Measurements from ENCODE around the gene ABCA4.

ABCA4 gene

DNA sequence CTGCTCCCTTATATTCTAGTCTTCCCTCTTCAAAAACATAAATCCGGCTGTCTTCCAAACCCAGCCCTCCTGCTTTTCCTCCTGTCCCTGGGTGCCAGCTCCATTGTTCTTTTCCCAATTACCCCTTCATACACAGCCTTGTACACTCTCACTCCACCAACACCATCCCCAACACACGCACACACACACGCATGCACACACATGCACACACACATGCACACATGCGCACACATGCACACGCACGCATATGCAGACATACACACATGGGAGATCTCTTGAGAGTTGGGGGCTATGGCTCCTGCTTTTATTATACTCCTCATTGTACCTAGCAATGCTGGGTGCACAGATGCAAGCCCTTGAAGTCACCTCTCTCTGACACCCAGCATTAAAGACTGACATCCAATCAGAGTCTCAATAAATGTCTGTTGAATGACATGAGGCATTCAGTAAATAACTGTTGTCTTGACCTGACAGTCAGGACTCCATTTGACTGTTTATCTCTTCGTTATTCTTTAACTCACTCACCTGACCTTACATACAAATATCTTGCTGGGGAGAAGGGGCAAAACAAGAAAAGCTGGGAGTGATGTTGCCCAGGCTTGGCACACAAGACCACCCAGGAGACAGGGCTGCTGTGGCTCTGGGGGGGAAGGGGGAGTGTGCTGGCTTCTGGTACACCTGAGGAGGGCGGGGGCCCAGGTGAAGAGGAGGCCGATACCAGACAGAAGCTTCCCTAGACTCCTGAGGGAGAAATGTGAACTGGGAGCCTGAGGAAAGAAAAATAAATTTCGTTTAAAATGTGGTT is 16.0 kb downstream of the ABCA4 start:
- no peak for DNase-seq (ENCODE audit: low read depth)

DNA sequence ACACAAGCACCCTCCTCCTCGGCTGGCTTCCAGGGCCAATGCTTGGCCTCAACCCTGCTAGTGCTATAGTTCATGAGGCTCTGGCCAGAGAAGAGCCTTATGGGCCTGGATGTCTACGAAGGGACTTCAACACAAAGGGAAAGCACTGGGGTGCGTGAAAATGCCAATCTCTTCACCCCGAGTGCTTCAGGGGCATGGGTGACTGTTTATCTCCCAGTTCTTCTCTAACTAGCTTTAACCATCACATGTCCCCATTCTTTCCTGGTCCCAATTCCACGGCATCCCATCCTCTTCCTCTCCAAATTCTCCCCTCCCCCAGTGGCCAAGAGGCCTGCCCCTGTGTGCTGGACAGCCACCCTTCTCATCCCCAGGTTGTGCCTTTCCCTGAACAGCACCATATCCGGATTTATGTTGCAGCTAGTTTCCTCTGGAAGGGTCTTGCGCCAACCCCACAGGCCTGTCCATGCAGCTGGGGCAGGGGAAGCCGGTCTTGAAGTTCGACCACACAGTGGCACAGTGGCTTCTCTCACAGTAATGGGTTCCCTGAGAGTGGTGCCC is 16.7 kb downstream of the ABCA4 start:
- no peak for DNase-seq (ENCODE audit: low read depth)

DNA sequence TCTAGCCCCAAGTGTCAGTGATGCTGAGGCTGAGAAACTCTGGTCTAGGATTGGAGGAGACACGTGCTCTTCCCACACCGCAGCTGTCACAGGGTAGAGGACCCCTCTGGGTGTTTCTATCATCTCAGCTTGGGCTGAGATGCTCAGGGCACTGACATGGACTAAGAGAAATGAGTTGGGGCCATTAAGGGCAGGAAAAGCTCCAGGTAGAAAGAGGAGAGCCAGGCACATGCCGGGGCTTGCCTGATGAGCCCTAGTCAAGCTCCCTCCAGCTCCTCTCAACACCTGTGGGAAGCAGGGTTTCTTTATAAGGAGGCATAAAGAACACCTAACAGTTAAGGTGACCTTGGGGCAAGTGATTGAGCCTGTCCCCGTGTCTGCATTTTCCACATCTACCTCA is 17.3 kb downstream of the ABCA4 start:
- DNase-seq (ENCODE audit: low read depth): no peak

DNA sequence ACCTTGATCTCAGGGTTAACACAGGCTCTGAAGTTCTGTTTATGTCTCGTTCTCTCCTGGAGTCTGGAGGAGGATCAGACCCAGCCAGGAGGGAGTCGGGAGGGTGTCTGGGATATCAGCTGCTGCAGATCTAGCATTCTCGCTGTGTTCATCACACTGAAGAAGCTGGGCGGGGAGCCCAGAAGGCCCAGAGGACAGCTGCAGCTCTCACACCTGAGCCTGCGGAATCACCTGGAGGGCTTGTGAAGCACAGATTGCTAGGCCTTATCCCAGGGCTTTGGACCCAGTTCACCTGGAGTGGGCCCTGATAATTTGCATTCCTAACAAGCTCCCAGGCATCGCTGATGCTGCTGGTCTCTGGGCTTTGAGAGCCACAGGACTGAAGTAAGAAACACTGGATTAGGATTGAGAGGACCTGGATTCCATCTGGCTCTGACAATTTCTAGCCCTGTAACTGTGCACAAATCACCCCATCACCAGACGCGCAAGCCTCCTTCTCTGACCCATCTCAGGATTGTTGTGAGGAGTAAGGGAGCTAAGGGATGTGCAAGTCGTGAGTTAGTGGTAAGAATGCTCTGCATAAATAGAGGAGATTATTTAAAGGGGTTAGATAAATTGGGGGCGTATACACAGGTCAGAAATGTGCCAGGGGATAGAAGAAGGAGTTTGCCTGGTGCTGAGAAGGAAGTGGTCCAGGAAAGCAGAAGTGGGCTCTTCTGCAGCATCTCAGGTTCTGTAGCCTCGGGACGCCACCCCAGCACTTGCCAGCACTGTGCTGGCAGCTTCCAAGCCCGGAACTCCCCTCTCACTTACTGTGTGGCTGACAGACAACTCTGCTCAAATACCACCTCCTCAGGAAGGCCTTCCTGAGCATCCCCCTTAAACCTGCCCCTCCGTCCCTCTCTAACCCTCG is 19.1 kb downstream of the ABCA4 start:
- no peak for DNase-seq (ENCODE audit: low read depth)

DNA sequence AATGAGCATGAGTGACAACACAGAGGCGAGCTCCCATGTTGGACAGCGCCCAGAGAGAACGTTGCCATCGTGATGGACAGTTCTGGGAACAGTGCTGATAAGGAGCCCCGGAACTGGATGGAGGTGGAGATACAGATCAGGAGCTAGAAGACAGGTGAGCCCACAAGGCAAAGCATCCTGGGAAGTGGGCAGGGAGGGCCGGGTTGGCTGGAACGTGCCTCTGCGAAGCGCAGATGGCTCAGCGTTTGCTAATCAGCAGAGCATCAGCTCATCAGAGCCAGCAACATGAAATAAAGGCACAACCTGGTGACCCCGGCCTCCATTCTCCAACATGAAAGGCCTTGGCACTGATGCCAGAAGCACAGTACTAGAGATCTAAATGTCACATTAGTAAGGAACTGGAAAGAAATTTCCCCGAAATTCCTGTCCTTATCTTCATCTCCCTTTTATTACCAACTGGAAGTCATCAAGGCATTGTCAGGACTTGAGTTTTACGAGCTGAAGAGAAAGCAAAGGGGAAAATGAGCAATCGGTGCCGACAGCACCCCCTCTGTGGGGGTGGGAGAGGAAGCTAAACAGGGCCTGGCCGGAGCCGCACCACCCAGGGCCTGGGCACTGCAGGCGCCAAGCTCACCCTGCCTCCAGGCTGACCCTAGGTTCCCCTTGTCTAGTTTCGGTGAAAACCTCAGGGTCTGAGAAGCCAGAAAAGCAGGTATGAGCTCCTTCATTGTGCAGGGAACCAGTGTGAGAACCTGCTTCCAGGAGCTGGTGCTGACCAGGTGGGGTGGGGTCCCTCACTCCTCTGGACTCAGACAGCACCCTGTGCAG is 19.9 kb downstream of the ABCA4 start:
- DNase-seq (ENCODE audit: low read depth): no peak

DNA sequence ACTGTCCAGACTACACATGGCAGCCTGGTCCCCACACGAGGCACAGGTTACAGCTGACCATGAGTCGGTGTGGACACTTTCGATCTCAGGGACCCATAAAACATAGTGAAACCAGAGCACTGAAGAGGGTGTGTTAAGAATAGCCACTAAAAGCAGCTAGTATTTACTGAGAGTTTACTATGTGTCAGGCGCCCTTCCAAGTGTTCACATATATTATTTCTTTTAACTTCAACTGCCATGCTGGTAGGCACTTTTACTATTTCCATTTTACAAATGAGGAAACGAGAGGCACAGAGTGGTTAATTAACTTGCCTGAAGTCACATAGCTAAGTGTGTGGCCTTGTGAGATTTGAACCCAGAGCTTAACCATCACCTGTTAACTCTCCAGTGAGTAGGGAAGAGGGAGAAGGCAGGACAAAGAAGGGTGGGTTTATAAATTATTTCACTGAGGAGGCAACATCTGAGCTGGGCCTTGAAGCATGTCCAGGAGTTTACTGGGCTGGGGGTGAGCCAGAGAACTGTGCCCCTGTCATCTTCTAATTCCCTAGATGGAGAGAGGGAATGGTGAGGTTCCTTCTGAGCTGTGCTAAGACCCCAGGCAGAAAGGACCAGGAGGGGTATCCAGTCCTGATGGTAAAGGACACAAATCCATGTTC is 20.7 kb downstream of the ABCA4 start:
- no peak for DNase-seq (ENCODE audit: low read depth)

DNA sequence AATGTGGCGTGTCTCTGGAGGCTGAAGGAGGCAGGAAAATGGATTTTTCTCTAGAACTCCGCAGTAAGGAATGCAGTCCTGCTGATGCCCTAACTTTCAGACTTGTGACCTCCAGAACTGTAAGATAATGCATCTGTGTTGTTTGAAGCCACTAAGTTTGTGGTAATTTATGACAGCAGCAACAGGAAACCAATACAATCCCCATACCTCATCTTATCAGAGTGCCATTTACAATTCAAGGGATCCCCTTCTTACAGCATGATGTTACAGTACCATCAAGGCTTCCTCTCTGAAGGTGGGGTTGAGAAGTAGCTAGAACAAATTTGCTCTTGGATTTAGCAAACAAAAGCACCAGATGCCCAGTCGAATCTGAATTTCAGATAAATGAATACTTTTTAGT is 21.6 kb downstream of the ABCA4 start:
- DNase-seq (ENCODE audit: low read depth): no peak

DNA sequence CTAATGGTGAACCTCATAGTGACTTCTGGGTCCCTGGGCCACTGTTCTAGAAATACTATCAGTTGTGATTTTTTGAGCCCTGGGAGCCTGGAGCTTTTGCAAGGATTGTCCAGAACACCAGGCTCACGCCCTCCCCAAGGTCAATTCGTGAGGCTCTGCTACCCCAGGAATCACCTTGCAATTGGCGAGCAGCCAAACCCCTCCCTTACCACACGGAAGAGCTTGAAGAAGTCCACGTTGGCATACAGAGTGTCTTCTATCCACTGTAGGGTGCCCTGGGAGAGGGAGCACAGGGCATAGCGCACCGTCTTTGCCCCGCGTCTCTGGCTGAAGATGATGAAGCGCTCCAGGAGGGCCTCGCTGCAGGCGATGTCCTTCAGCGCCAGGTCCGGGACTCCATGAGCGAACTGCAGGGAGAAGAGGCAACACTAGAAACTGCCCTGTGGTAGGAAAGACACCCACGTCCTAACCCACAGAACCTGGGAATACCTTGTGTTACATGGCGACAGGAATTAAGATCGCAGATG is 22.3 kb downstream of the ABCA4 start:
- no peak for DNase-seq (ENCODE audit: low read depth)

DNA sequence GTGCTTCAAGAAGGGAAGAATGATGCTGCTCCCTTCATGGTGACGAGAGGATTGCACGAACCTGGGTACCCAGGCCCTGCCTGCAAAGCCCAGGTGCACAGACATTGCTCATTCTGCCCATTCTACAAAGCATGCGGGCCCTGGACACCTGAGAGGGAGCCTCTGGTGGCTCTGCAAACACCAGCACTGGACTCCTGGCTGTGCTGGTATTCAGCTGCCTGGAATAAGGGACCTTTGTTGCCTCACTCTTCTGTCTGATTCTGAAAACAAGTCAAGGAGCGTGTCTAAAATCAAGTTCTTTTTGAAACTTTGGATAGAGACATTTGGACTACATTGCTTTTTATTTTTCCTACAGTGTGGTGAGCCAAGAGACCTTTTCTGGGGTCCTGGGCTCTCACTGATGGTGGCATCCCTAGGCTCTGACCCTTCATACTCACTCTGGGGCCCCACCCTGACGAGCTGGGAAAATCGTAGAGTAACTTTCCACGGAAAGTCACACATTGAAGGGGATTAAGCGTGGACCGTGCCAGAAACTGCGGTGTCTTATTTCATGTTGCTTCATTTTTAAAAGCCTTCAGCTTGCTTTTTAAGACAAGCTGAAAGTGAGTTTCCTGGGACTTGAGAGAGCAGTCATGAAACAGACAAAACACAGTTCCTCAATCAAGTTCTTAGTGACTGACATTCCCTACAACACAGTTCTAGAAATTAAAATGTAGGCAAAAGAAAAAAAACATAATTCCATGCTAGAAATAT is 24.0 kb downstream of the ABCA4 start:
- no peak for DNase-seq (ENCODE audit: low read depth)

DNA sequence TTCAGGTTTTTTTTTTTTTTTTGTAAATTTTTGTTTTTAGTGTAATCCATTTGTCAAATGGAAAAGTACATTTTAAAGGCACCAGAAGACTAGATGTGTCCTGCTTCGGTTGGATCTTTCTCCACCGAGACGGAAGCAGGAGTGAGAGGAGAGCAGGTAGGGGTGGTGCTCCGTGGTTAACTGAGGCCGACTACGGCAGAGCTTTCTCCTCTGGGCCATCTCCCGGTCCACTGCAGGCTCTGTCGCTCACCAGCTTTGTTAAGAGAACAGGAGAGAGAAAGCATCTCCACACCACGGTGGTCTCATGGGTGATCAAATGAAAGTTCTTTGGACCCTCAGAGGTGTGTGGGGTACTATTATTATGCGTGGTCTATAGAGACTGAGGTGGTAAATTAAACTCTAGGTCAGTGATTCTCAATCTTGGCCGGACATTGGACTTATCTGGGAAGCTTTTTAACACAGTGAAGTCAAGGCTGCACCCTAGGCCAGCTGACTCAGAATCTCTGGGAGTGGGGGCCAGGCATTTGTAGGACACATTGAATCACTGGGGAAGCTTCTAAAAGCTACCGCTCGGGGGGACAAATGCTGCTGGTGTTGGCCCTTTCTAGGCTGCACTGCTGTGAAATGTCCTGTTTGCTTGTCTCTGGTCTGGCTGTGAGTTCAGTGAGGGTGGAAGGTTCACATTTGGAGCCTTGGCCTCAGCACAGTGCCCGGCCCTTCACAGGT is 25.0 kb downstream of the ABCA4 start:
- no peak for DNase-seq (ENCODE audit: low read depth)

DNA sequence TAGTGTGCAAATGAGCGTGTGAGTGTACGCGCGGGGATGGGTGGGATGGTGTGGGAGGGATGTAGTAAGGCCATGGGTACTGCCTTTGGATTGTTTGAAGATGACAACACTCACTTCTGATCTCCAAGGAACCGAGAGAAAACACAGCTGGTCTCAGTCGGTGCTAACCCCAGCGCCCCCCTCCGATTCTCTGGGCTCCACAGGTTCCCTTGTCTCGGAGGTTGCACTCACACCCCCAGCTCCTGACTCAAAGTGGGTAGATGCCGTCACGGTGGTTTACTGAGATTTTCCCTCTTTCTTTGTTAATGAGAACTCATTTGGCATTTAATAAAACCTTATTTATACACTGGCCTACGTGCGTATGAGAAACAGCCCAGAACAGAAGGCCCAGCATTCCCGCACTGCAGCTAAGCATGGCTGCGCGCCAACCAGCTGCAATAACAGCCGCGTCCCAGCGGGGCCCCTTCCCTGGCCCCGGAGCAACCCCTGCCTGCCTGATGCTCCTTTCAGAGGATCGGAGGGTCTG is 25.8 kb downstream of the ABCA4 start:
- DNase-seq (ENCODE audit: low read depth): no peak

DNA sequence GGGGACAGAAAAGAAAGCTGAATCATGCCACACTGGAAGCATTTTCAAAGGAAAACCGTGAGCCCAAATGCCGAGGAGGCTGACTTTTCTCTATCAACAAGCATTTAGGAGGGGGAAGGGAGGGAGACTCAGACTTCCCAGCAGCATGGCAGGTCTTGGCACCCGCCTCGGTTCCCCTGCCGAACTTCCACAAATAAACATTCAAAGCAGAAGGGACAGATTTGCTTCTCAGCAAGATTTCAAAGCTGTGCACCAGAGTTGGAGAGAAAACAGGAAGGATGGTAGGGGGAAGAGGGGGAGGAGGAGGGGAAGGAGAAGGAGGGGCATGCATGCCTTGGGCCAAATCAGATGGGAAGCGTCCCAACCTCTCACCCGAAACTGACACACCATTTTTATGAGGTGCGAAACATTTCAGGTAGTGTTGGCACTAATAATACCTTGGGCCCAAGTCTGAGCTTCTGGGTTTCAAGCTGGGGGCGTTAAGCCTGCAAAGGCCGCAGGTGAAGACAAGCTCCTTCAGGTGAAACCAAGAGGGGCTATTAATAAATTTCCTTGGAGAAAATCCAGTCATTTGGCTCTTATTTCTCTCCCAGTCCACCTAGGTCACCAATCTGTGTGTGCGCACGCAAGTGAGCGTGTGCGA is 26.4 kb downstream of the ABCA4 start:
- no peak for DNase-seq (ENCODE audit: low read depth)

DNA sequence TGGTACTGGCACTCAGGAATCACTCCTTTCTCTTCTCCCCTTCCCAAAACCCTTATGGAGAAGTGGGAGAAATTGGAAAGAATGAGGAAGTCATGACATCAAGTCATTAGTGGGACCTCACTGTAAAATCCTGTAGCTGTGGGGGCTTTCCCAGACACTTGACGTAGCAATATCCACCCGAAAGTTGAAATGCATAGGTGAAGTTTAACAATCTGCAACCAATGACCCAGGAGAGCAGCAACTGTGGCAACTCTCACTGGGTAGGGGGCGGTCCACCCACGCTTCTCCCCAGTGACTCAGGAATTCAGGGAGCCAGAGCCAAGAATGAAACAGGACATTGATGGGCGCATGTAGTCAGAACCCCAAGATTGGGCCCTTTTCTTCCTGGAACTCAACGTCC is 27.0 kb downstream of the ABCA4 start:
- DNase-seq (ENCODE audit: low read depth): no peak

DNA sequence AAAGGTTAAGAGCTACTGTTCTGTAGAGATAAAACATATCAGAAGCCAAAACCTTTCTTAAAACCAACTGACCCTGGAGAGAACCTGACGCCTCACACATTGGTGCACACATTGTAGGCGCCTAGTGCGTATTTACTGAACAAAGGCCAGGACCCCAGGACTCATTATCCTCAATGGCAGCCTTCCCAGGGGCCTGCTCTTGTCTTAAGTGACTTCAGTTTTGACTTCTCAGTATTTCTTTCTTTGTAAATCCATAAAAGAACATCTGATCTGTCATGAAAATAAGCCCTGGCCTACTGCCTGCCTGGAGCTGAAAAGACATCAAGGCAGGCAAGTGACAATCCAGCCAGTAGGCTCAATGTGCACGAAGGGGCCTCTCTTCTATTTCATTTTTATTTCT is 27.6 kb downstream of the ABCA4 start:
- no peak for DNase-seq (ENCODE audit: low read depth)

DNA sequence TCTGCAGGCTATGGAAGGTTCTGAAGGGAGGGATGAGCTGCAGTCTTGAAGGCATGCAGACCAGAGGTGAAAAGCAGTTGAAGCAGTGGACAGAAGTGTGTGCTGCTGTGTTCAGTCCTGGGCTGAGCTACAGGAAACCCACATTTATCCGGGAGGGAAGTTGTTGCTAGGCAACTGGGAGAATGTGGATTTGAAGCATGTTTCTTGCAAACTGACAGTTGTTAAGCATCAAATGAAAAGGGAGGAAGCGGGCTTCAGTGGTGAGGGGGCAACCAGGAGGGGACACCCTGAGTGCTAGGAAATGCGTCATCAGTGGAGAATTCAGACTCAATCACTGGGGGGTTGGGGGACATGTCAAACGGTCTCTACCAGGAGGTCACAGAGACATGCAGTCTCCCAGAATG is 28.7 kb downstream of the ABCA4 start:
- no peak for DNase-seq (ENCODE audit: low read depth)

DNA sequence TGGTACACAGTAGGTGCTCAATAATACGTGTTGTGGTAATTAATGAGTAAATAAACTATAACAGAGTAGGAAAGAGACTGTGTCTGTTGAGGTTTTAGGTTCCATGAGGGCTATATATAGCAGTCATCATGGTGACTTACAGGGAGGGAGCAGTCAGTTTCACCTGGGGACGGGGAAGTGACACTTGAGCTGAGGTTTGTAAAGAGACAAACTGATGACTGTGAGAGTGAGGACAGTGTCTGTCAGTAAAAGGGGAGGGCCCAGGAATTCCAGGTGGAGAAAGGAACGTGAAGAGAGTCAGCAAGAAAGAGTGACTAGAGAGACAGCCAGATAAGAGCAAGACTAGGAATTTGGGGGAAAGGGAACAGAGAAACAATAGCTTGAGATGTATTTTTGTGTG is 30.2 kb downstream of the ABCA4 start:
- DNase-seq (ENCODE audit: low read depth): no peak

DNA sequence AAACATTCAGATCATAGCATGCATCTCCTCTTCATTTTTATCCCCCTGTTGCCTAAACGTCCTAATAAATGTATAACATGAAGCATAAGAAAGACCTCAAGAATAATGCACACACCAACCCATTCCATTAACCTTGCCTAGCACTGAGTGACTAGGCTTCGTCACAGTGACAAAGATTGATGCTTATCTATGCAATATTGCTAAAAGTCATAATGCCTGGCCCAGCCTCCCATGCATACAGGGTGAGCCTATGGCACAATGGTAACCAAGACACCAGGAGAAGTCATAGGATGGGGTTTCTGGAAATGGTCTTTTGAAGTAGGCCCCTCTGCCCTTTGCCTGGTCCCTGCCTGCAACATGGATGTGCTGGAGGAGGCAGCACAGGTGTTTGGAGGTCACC is 33.8 kb downstream of the ABCA4 start:
- no peak for DNase-seq (ENCODE audit: low read depth)

DNA sequence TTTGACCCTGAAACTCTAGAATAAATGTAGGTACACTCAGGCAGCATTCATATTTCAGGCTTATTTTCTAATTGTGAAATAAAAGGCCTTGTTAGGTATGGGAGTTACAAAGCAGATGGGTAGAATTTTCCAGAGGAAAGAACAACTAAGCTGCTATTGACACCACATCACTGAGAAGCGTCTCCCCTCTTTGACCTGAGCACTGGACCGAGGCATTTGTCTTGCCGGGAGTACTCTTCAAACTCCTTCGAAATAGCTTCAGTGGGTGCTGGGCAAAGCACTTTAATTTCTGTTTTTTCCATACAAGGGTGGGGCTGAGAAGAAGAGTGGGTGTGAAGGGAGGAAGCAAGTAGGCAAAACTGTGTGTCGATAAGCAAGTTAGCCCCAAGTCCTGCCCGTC is 36.4 kb downstream of the ABCA4 start:
- DNase-seq (ENCODE audit: low read depth): no peak

DNA sequence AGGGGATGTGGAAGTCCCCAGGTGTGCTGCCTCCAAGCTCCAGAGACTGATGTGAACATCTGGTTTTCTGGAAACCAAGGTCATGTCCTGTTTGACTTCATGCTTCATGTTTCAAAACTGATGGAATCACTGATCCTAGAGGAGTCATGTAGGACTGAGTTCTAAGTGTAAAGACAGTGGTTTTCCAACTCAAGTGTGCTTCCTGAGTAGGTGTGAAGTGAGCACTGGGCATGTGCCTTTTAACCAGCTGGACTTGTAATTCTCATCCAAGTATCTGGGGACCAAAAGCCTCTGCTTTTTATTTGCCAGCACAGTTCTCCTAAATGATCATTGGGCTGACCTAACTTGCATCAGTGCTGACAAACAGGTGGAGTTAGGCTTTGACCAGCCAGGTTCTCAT is 36.9 kb downstream of the ABCA4 start:
- no peak for DNase-seq (ENCODE audit: low read depth)

All from HS-27A (cell line).